Prostate gland (tissue), 2 donors: Measurements from ENCODE around the gene CORO2B.

Experiments
- CTCF ChIP-seq, 4 experiments: fragments of 200-600 bp in 2 of 4; fragments of 450-650 bp in 2 of 4; sonication (generic) in 2 of 4; IDR thresholded peaks; 1 replicate in 3 of 4; 2 replicates in 1 of 4; pipeline ENCODE4 v1.5.1; 2016 to 2019; ENCODE audit warnings: antibody characterized with exemption in 4 of 4, mild to moderate bottlenecking in 2 of 4, moderate library complexity in 2 of 4
- POLR2AphosphoS5 ChIP-seq: sonication (generic); formaldehyde crosslinking; IDR thresholded peaks from one replicate; pipeline ENCODE4 v1.6.1; 2017; ENCODE audit warnings: antibody characterized with exemption

GRCh38 chr15:68536331-68537095 lies 42.3 kb upstream of the CORO2B start:
- TF ChIP-seq POLR2AphosphoS5: no peak
- no peak for TF ChIP-seq CTCF (IDR thresholded peaks at IDR 0.05)
